Hematopoietic multipotent progenitor cell treated with erythropoietin and hydrocortisone succinate and interleukin-3 and kit ligand, for 17 days (in vitro differentiated cells): ENCODE data around the gene RORC.
A peak's percentile ranks its signal among the peaks of the same experiment; 100 is the strongest.
"Not testable (repeated sequence)": the region's sequence is repeated elsewhere in the genome, so short reads cannot be mapped to it uniquely, and the experiment has no call there.

Experiments
- DNase-seq: peaks from one replicate; pipeline ENCODE4 v3.0.0-alpha.2; 2015; ENCODE audit warnings: low spot score

The RORC gene

DNA sequence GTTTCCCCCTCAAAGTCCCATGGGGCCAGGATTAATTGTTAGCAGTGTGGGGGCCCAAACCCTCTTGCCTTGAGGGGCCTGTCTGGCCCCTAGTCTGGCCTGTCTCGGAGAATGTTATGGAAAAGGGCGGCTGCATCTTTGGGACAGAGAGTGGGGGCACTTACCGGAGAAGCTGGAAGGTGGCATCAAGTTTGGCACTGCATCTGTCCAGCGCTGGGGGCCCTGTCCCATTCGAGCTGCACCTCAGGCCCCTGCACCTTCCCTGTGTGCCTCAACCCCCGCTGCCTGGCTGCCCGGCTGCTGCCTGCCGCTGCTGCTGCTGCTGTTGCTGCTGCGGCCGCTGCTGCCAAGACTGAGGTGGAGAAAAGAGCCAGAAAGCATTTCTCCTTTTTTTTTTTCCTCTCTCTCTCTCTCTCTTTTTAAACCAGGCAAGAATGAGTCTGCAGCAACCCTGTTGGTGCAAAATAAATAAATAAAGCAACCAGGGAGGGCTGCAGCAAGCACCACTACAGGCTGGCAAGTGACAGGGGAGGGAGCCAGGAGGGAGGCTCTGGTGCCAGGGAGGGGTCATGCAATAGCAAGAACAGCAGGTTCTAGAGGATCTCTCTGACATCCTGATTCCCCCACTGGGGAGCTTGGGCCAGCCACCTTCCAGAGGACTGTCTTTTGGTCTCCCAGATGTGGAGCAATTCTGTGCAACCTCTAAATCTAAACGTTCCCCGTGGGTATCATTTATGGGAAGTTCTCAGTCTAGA, 26.4 kb downstream of the RORC start, which contains the start of gene LINGO4:
LINGO4 (minus strand) TSS at position 354 of the 755 bp plus-strand sequence. CDS start 2,715 bp downstream, outside the sequence.
- DNase-seq, result no peak

- no peak for DNase-seq
Observed at GRCh38 chr1:151803915-151804314, 27.7 kb downstream of the RORC start.

DNA sequence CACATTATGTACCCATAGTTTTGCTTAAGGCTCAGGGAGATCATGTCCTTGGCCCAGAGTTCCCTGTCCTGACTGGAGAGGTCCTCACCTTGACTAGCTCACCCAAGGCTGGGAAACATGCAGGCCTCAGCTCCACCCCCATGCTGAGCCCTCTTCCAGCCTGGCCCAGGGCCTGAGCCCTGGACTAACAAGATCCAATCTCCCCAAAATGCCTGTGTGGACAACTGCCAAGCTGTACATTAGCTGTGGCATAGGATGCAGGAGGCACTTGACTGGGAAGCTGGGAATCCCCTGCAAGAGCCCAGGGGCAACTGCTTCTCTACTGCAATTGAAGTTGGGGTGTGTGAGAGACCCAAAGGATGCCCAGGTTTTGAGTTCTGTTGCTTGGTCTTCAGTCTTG, 28.4 kb downstream of the RORC start:
- no peak for DNase-seq

GRCh38 chr1:151802372-151802771, 29.2 kb downstream of the RORC start:
- no peak for DNase-seq

DNA sequence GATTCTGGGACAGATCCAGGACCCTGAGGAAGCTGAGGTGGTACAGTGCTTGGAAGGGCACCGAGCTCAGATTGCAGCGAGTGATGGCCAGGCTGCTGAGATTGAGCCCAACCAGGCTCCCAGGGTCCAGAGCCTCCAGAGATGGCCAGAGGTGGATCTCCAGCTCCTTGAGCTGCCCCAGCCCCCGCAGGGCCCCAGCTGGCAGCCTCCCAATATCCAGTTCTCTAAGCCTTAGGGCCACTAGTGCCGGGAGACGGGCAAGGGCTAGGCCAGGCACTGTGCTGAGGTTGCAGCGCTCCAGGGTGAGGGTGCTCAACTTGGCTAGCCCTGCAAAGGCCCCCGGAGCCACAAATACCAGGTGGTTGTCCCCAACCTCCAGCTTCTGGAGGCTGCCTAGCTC, 29.8 kb downstream of the RORC start:
- DNase-seq, result no peak

- no peak for DNase-seq
Observed at GRCh38 chr1:151801310-151801820, 30.2 kb downstream of the RORC start.

GRCh38 chr1:151800830-151801229, 30.8 kb downstream of the RORC start:
- no peak for DNase-seq

- no peak for DNase-seq
Observed at GRCh38 chr1:151799179-151800022, 32.2 kb downstream of the RORC start.

GRCh38 chr1:151798571-151798970, 33.0 kb downstream of the RORC start:
- DNase-seq, result no peak

- DNase-seq, result no peak
Observed at GRCh38 chr1:151790940-151791651, 40.5 kb downstream of the RORC start.

GRCh38 chr1:151790071-151790939, 41.3 kb downstream of the RORC start, which contains the start of gene TDRKH:
Gene TDRKH (minus strand): TSS chr1:151790500. CDS start chr1:151783022, 7,478 bp downstream.
- DNase-seq, result peak; percentile 96

- DNase-seq, result no peak
Observed at GRCh38 chr1:151787689-151788088, 43.9 kb downstream of the RORC start.

DNA sequence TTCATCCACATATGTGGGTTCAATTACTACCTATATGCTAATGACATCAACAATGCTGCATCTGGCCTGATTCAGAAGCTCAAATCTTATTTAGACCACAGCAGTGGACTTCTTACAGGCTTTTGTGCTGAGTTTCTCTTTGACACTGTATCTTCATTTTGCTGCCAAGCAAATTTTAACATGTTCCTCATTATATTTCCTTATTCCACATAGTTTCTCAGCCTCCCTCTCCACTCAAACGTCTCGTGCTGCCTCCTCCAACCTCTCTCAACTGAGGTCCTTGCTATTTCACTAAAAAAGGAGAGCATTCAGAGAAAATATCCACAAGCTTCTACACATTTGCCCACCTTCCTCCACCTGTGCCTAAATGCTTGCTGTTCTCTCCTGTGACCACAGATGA, 47.8 kb downstream of the RORC start:
- DNase-seq, result no peak

- DNase-seq, result no peak
Observed at GRCh38 chr1:151782741-151783140, 48.9 kb downstream of the RORC start.

DNA sequence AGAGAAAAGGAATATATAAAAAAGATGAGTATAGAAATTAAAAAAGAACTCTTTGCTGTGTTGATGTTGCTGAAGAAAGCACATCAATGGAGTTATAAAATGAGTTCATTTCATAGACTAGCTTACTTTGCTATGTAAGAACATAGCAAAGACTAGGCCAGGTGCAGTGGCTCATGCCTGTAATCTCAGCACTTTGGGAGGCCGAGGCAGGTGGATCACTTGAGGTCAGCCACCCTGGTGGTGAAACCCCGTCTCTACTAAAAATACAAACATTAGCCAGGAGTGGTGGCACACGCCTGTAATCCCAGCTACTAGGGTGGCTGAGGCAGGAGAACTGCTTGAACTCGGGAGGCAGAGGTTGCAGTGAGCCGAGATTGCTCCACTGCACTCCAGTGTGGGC, 49.6 kb downstream of the RORC start:
- DNase-seq, result not testable (repeated sequence)

- DNase-seq, result not testable (repeated sequence)
Observed at GRCh38 chr1:151780736-151781135, 50.9 kb downstream of the RORC start.

- DNase-seq, result no peak
Observed at GRCh38 chr1:151779852-151780251, 51.8 kb downstream of the RORC start.

- DNase-seq, result no peak
Observed at GRCh38 chr1:151777317-151777716, 54.3 kb downstream of the RORC start.

GRCh38 chr1:151776665-151777062, 54.9 kb downstream of the RORC start:
- no peak for DNase-seq

- no peak for DNase-seq
Observed at GRCh38 chr1:151775894-151776664, 55.5 kb downstream of the RORC start.
